ENCODE measurements around the gene ALCAM.

Gene ALCAM

GRCh38 chr3:105620236-105620635, 253.5 kb downstream of the ALCAM start:
- no peak for DNase-seq (ENCODE audit: low read depth in 1 of 2, low spot score in 1 of 2)

GRCh38 chr3:105622169-105622568, 255.5 kb downstream of the ALCAM start:
- DNase-seq (ENCODE audit: low read depth in 1 of 2, low spot score in 1 of 2), result no peak

Data from activated T-helper 1 cell treated with anti-CD3 and anti-CD28 coated beads, Interleukin-2, amount 50 U/mL, for 16 hours (primary cell).